Measurements from ENCODE around the gene CACNA1A.
A peak's percentile ranks its signal among the peaks of the same experiment; 100 is the strongest.
"Not testable (repeated sequence)": the region's sequence is repeated elsewhere in the genome, so short reads cannot be mapped to it uniquely, and the experiment has no call there.

CACNA1A gene

DNA sequence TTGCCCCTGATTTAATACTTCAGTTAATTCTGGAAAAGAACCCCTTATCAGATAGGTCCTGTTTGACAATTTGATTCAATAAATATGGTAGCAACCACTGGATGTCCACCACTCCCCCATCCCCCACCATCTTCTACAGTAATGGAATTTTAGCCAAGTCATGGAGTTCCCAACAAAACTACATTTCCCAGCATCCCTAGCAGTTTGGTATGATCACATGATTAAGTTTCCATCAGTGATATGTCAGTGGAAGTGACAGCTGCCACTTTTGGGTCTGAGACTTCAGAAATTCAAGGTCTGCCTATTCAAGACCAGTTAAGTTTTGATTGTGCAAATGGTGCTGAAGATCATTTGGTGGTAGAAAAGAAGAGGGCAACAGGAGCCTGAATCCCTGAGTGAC lies 85.5 kb downstream of the CACNA1A start:
- no peak for DNase-seq

GRCh38 chr19:13417054-13417453 lies 89.2 kb downstream of the CACNA1A start:
- DNase-seq = no peak

- DNase-seq = no peak
These were observed 94.4 kb downstream of the CACNA1A start for GRCh38 chr19:13411899-13412298.

DNA sequence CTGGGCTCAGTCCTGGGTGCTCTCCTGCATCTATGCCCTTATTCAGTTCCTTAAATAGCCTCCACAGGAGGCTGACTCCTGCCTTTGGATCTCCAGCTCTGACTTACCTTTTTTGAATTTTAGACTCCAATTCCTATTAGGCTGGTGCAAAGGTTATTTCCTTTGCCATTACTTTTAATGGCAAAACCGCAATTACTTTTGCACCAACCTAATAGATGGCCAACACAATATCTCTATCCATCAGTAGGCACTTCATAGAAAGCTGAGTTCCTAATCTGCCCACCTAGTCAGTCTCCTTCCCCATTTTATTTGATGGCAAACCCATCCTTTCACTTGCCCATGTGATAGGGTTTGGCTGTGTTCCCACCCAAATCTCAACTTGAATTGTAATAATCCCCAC lies 95.3 kb downstream of the CACNA1A start:
- DNase-seq = no peak

DNA sequence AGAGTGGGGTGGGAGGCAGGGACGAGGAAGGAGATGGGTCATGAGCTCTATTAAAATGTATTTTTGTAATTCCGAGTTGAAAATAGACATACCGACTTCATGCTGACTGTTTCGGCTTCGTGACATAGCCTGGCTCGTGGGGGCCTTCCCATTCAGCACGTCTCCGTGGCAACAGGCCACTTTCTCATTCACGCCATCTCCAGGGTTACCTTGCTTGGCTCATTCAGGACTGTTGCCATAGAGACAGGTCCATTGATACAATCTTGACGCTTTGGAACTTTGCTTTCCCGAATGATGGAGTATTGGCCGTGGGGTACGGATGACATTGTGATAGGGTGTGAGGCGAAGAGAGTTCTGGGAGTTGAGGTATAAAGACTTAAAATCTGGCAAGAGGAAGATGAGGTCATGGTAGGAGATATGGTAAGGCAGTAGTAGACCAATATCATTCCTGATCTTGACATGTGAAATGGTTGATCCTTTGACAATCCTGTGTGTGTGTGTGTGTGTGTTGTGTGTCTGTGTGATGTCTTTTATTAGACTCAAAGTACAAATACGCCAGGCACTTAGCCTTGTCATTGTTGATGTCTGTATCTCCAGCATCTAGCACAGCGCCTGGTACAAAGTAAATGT lies 97.3 kb downstream of the CACNA1A start:
- DNase-seq = no peak

DNA sequence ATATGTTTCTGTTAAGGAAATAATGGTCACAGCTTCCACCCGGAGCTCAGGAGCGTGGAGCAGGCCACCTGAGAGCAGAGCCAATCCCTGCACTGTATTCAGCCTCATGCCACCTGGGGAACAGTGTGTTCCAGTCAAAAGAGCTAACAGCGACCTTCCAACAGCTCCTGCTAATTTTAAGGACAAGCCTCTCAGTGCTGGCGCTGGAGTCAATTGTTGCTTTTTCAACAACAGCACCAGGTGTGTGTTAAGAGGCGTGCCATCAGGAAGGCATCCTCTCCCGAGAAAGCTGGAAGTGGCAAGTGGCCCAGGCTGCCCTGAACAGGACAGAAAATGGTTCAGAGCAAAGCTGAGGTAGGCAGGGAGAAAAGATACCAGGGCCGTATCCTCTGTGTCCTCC lies 102.0 kb downstream of the CACNA1A start:
- DNase-seq = peak; percentile 9

GRCh38 chr19:13401388-13401787 lies 104.9 kb downstream of the CACNA1A start:
- no peak for DNase-seq

- DNase-seq = no peak
These were observed 106.0 kb downstream of the CACNA1A start for GRCh38 chr19:13400296-13400695.

GRCh38 chr19:13399746-13400145 lies 106.5 kb downstream of the CACNA1A start:
- no peak for DNase-seq

- DNase-seq = no peak
These were observed 107.2 kb downstream of the CACNA1A start for GRCh38 chr19:13398780-13399726.

DNA sequence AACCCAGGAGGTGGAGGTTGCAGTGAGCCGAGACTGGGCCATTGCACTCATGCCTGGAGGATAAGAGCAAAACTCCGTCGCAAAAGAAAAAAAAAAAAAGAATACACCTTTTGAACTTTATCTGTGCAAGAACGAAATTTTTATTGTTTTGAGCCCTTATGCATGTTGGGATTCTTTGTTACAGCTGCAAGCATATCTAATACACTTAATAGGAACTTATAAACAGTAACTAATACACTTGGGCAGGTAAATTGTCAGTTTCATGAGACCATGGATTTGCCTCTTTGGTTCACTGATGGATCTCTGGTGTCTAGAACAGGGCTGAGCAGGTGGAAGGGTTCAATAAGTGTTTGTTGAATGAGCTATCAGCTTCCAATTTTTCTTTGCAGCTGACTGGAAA lies 108.1 kb downstream of the CACNA1A start:
- no peak for DNase-seq

- DNase-seq = no peak
These were observed 109.8 kb downstream of the CACNA1A start for GRCh38 chr19:13396250-13397080.

GRCh38 chr19:13382633-13382938 lies 123.7 kb downstream of the CACNA1A start:
- DNase-seq = no peak

DNA sequence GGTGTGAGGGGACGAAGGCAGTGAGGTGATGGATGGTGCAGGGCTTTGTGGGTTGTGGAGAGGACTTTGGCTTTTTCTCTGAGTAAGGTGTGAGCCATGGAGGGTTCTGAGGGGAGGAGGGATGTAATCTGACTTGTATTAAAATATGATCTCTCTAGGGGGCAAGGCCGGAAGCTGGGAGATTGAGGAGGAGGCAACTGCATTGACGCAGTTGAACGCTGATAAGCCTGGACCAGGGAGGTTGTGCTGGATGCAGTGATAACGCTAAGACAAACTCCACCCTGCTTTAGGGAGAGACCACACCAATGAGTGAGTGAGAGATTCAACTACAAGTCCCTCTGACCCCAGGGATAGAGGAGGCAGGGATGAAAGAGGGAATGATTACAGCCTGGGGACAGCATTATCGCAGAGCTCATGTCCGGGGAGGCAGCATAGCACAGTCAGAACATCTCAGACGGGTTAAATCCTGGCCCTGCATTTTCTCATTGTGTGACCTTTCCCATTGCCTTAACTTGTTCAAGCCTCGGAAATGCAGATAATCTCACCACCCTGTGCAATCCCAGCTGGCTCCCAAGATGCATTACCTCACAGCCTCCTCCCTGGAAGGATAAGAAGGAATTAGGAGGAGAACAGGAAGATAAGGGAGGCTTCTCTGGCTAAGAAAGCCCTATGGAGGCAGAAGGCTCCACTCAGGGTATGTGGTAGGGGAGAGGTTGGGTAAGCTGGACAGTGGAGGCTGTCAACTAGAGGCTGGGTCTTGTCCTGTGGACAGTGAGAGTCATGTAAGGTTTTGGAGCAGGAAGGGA lies 124.2 kb downstream of the CACNA1A start:
- no peak for DNase-seq

- DNase-seq = no peak
These were observed 129.7 kb downstream of the CACNA1A start for GRCh38 chr19:13376537-13376936.

DNA sequence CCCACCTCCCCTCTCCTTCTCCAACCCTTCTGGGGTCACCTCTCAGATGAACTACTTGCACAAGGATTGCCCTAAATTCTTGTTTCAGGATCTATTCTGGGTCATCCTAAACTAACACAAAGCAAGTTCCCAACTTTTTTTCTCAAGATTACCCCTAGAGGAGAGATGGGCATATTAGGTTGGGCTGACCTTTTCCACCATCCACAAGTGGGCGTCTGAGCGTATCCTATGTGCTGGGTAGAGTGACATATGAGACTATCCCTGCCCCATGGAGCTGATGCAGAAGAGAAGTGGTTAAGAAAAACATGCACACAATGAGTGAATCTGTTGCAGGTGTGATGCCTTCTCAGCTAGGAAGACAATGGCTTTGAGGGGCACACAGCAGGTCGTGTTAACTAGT lies 132.7 kb downstream of the CACNA1A start:
- DNase-seq = no peak

DNA sequence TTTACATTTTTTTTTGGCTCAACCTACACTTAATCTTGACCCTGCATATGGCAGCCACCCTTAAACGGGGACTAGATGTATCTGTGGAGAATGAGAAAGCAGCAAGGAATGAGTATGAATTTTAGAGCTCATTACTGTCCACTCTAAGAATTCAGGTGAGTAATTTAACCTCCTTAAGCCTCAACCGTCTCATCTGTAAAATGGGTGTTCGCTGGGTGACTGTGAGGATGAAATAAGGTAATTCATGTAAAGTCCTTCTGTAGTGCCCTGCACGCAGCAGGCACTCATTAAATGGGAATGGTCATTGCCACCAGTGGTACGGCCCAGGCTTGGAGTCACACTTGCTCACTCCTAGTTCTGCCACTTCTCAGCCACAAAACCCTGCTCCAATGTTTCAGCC lies 135.3 kb downstream of the CACNA1A start:
- no peak for DNase-seq

DNA sequence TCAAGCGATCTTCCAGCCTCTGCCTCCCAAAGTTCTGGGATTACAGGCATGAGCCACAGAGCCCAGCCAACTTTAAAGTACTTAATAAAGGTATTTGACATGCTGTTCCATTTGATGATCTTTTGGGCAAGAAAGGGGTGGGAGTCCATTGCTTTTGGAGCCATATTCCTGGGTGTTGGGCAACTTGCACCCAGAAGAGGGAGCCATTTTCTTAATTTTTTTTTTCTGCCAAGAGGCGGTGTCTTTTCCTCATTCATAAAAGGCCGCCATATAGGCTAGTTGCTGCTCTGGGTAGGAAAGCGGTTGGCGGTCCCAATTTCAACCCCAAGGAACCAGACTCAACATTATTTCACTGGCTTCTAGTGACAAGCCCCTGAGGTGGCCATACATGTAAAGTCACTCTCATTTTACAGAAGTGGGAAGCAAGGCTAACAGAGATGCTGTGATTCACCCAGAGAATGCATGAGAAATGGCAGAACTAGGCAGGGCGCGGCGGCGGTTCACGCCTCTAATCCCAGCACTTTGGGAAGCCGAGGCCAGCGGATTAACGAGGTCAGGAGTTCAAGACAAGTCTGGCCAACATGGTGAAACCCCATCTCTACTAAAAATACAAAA lies 139.6 kb downstream of the CACNA1A start:
- DNase-seq = peak; percentile 12

DNA sequence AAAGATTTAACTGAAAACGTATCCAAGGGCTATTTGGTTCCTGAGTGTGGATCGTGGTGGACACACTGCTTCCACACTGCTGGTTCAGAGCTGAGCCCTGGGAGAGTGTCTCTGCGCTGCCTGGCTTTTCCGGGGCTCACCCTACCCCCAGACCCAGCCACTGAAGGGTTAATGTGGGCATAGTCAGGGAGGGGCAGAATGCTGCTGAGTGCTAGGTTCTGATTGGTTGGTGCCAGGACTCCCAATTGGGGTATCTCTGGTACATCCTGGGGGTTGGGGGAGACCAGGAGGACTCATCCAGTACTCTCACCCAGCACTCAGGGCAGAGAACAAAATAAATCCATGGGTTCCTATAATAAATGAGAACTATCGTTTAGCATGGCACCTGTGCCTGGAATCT lies 142.3 kb downstream of the CACNA1A start:
- no peak for DNase-seq

DNA sequence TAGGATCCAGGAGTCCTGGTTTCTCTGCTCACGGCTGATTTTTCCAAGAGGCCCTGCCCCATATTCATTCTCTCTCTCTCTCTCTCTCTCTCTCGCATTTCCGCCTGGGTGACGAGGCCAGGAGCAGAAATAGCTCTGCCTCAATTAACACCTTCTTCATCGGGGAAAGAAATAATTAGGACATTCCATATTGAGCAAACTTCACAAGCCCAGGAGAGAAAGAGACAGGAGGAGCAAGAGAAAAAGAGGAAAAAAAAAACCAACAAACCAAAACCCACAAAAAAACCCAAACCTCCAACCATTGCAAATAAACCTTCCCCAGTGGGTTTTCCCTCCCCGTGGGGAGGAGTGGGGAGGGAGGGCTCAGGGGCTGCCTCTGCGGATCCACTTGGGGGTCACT lies 143.0 kb downstream of the CACNA1A start:
- no peak for DNase-seq

- no peak for DNase-seq
These were observed 143.6 kb downstream of the CACNA1A start for GRCh38 chr19:13362668-13363067.

DNA sequence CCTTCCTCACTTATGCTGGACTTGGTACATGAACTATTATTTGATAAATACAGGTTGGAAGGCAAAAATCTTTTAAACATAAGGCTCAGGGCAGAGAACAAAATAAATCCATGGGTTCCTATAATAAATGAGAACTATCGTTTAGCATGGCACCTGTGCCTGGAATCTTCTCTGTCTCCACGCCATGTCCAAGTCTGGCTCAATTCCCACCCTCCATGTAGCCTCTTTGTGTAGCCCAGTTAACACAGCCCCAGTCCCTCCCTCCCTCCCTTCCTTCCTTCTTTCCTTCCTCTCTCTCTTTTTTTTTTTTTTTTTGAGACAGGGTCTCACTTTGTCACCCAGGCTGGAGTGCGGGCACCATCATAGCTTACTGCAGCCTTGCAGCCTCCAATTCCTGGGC lies 144.6 kb downstream of the CACNA1A start:
- not testable (repeated sequence) for DNase-seq
